NCI-H748 treated with DMSO at 0.1 percent for 48 hours (cell line): ENCODE results near the gene PRKACA.

ENCODE experiments used
- DNase-seq: peaks from one replicate; lab custom pipeline; 2025; lab: John Stamatoyannopoulos, UW

PRKACA gene

GRCh38 chr19:14116525-14116917 is 1.0 kb downstream of the PRKACA start:
- DNase-seq = no peak

GRCh38 chr19:14115756-14116155 is 1.8 kb downstream of the PRKACA start:
- DNase-seq = no peak

- no peak for DNase-seq
Observed at GRCh38 chr19:14114854-14115253, 2.7 kb downstream of the PRKACA start.

GRCh38 chr19:14114439-14114838 is 3.1 kb downstream of the PRKACA start:
- DNase-seq = no peak

- DNase-seq = no peak
Observed at GRCh38 chr19:14113762-14114414, 3.7 kb downstream of the PRKACA start.

GRCh38 chr19:14112809-14113385 is 4.7 kb downstream of the PRKACA start:
- DNase-seq = no peak

- DNase-seq = no peak
Observed at GRCh38 chr19:14112051-14112808, 5.3 kb downstream of the PRKACA start.

GRCh38 chr19:14111486-14111885 is 6.1 kb downstream of the PRKACA start:
- no peak for DNase-seq

- no peak for DNase-seq
Observed at GRCh38 chr19:14110650-14111049, 6.9 kb downstream of the PRKACA start.

- no peak for DNase-seq
Observed at GRCh38 chr19:14107581-14108461, 9.7 kb downstream of the PRKACA start.

- no peak for DNase-seq
Observed at GRCh38 chr19:14106840-14107239, 10.7 kb downstream of the PRKACA start.

- no peak for DNase-seq
Observed at GRCh38 chr19:14105680-14106079, 11.9 kb downstream of the PRKACA start.

- no peak for DNase-seq
Observed at GRCh38 chr19:14103310-14103709, 14.3 kb downstream of the PRKACA start.

- DNase-seq = no peak
Observed at GRCh38 chr19:14102756-14103155, 14.8 kb downstream of the PRKACA start.

GRCh38 chr19:14102102-14102696 is 15.4 kb downstream of the PRKACA start:
- no peak for DNase-seq

GRCh38 chr19:14101003-14101545 is 16.5 kb downstream of the PRKACA start:
- DNase-seq = no peak

GRCh38 chr19:14097532-14098151 is 19.9 kb downstream of the PRKACA start:
- no peak for DNase-seq

- DNase-seq = no peak
Observed at GRCh38 chr19:14096272-14096992, 21.1 kb downstream of the PRKACA start.

GRCh38 chr19:14094854-14095253 is 22.7 kb downstream of the PRKACA start:
- no peak for DNase-seq

GRCh38 chr19:14093117-14093823 is 24.3 kb downstream of the PRKACA start:
- DNase-seq = no peak
